ENCODE data around the gene TBC1D22A.

The TBC1D22A gene

GRCh38 chr22:46941968-46942798 is 179.7 kb downstream of the TBC1D22A start:
- H3K36me3 ChIP-seq (ENCODE audit: insufficient read depth, low read length): peaks cover 3% of the 10 kb centered on the region; the same call in 1 of the 2 replicates
- H3K4me3 ChIP-seq (ENCODE audit: low read depth, low read length, poor library complexity, severe bottlenecking): no peak overlapping the region
- H3K79me2 ChIP-seq (ENCODE audit: insufficient read depth, low read length): no peaks in the 10 kb centered on the region; the same call in 1 of the 2 replicates
- TF ChIP-seq CTCF (IDR thresholded peaks at IDR 0.05; ENCODE audit: low read length) (no peak), EZH2 (IDR thresholded peaks at IDR 0.05; ENCODE audit: borderline replicate concordance, low read length) (no peak)
- H3K27ac ChIP-seq (ENCODE audit: low read depth, low read length, poor library complexity, severe bottlenecking): no peak overlapping the region
- no peak overlapping the region for H3K4me2 ChIP-seq (ENCODE audit: low read length)
- H3K4me1 ChIP-seq (ENCODE audit: insufficient read depth, low read length, severe bottlenecking): no peaks in the 10 kb centered on the region
- no peak overlapping the region for H2AFZ ChIP-seq (ENCODE audit: low read length)
- no peaks in the 10 kb centered on the region for H3K27me3 ChIP-seq (ENCODE audit: insufficient read depth, low read length)
- no peaks in the 10 kb centered on the region for H3K9me3 ChIP-seq (ENCODE audit: low read length)
- no peaks in the 10 kb centered on the region for H3K9me2 ChIP-seq (ENCODE audit: low read depth, low read length)
- H4K20me1 ChIP-seq (ENCODE audit: insufficient read depth, low read length): no peaks in the 10 kb centered on the region
- H3F3A ChIP-seq (ENCODE audit: insufficient read depth, low read length): no peaks in the 10 kb centered on the region
- H3K9ac ChIP-seq (ENCODE audit: low read length): no peak overlapping the region

GRCh38 chr22:46942799-46943785 is 180.6 kb downstream of the TBC1D22A start:
- TF ChIP-seq EZH2 (IDR thresholded peaks at IDR 0.05; ENCODE audit: borderline replicate concordance, low read length): no peak
- no peak for TF ChIP-seq CTCF (IDR thresholded peaks at IDR 0.05; ENCODE audit: low read length)

GRCh38 chr22:46945481-46945880 is 183.0 kb downstream of the TBC1D22A start:
- no peaks in the 10 kb centered on the region for H3K9me3 ChIP-seq (ENCODE audit: low read length)
- no peaks in the 10 kb centered on the region for H3F3A ChIP-seq (ENCODE audit: insufficient read depth, low read length)
- no peaks in the 10 kb centered on the region for H3K9me2 ChIP-seq (ENCODE audit: low read depth, low read length)
- H3K4me3 ChIP-seq (ENCODE audit: low read depth, low read length, poor library complexity, severe bottlenecking): no peak overlapping the region
- no peaks in the 10 kb centered on the region for H3K4me1 ChIP-seq (ENCODE audit: insufficient read depth, low read length, severe bottlenecking)
- peaks cover 15% of the 10 kb centered on the region; the same call in 1 of the 2 replicates for H3K36me3 ChIP-seq (ENCODE audit: insufficient read depth, low read length)
- H3K27ac ChIP-seq (ENCODE audit: low read depth, low read length, poor library complexity, severe bottlenecking): no peak overlapping the region
- no peaks in the 10 kb centered on the region; the same call in 1 of the 2 replicates for H3K79me2 ChIP-seq (ENCODE audit: insufficient read depth, low read length)
- H3K9ac ChIP-seq (ENCODE audit: low read length): no peak overlapping the region
- no peaks in the 10 kb centered on the region for H4K20me1 ChIP-seq (ENCODE audit: insufficient read depth, low read length)
- H3K27me3 ChIP-seq (ENCODE audit: insufficient read depth, low read length): no peaks in the 10 kb centered on the region
- no peak for TF ChIP-seq CTCF (IDR thresholded peaks at IDR 0.05; ENCODE audit: low read length)
- no peak for TF ChIP-seq EZH2 (IDR thresholded peaks at IDR 0.05; ENCODE audit: borderline replicate concordance, low read length)
- H2AFZ ChIP-seq (ENCODE audit: low read length): no peak overlapping the region
- no peak overlapping the region for H3K4me2 ChIP-seq (ENCODE audit: low read length)

More at GRCh38 chr22:46942799-46943785, 180.6 kb downstream of the TBC1D22A start:
- Histone ChIP-seq H3K9ac (ENCODE audit: low read length) (no peak overlapping the region), H3K36me3 (ENCODE audit: insufficient read depth, low read length) (peaks cover 3% of the 10 kb centered on the region; the same call in 1 of the 2 replicates), H3K9me3 (ENCODE audit: low read length) (no peaks in the 10 kb centered on the region), H3K79me2 (ENCODE audit: insufficient read depth, low read length) (no peaks in the 10 kb centered on the region; the same call in 1 of the 2 replicates), H3F3A (ENCODE audit: insufficient read depth, low read length) (no peaks in the 10 kb centered on the region), H2AFZ (ENCODE audit: low read length) (no peak overlapping the region), H3K4me2 (ENCODE audit: low read length) (no peak overlapping the region), H3K4me3 (ENCODE audit: low read depth, low read length, poor library complexity, severe bottlenecking) (no peak overlapping the region), H4K20me1 (ENCODE audit: insufficient read depth, low read length) (no peaks in the 10 kb centered on the region), H3K4me1 (ENCODE audit: insufficient read depth, low read length, severe bottlenecking) (no peaks in the 10 kb centered on the region), H3K9me2 (ENCODE audit: low read depth, low read length) (no peaks in the 10 kb centered on the region), H3K27ac (ENCODE audit: low read depth, low read length, poor library complexity, severe bottlenecking) (no peak overlapping the region), H3K27me3 (ENCODE audit: insufficient read depth, low read length) (no peaks in the 10 kb centered on the region)
